Activated CD4-positive, alpha-beta T cell treated with anti-CD3 and anti-CD28 coated beads, Interleukin-2, Interleukin-4, amounts not matched to agents 100 ng/mL and 50 ng/mL, durations not matched to agents 16 hours and 8 hours (primary cell): ENCODE results near the gene HELLS.
"Not testable (repeated sequence)": the region's sequence is repeated elsewhere in the genome, so short reads cannot be mapped to it uniquely, and the experiment has no call there.

Experiments used
- DNase-seq: peaks from one replicate; pipeline ENCODE4 v3.0.0-alpha.2; 2020; ENCODE audit warnings: low spot score

The HELLS gene

DNA sequence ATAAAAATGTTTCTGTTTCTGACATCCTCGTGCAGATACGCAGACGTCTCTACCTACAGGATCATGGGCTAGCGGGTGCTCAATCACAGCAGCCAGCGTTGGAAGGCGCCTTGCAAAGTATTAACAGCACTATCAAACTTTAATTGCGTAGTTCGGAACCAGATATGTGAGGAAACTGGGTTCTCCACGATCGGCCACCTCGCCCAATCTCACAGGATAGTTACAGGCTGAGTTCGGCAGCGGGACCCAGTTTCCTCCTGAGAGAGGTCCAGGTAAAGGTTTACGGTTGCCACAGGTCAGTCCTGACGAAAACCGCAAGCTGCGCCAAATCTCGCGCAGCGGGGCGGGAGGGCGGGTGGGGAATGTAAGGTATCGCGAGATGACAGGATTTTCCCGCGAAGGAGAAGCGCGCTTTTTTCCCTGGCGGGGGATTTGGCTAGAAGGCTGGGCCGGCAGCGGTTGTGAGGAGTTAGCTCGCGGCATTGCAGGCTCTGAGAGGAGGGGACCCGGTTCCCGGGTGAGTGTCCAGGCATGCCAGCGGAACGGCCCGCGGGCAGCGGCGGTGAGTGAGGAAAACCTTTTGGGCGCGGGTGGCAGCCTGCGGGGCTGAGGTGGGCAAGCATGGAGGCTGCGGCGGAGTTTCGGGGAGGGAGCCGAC is at the start of gene HELLS:
TSS of gene HELLS (plus strand) at position 398 of the 658 bp plus-strand sequence. CDS start at position 532, 134 bp downstream.
- DNase-seq, result peak; percentile 89

DNA sequence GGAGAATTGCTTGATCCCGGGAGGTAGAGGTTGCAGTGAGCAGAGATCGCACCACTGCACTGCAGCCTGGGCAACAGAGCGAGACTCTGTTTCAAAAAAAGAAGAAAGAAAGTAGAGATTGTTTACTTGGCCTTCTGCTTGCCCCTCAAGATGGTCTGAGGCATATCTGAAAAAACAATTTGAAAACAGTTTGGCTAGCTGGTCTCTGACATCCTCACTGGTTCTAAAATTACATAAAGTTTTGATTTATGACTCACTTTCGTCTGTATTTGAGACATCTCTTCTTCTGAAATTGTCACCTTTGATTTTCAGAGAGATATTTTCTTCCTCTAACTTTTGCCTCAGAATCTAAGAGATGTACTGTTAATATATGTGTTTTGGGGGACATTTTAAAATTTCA is 49.6 kb upstream of the HELLS start:
- peak; percentile 55 for DNase-seq

DNA sequence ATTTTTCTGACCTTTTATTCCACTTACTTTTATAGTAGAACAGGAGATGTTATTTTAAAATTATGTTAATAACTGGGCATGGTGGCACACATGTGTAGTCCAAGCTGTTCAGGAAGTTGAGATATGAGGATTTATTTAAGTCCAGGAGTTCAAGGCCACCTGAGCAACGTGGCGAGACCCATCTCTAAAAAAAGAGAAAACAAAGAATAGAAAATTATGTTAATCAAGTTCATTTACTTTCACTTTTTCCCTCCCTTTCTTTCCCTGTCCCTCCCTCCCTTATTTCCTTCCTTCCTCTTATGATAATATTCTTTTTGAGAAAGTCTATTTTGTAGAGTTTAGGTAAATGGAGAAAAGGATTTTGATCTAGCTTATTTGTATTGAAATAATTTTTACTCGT is 48.9 kb upstream of the HELLS start:
- DNase-seq, result no peak

DNA sequence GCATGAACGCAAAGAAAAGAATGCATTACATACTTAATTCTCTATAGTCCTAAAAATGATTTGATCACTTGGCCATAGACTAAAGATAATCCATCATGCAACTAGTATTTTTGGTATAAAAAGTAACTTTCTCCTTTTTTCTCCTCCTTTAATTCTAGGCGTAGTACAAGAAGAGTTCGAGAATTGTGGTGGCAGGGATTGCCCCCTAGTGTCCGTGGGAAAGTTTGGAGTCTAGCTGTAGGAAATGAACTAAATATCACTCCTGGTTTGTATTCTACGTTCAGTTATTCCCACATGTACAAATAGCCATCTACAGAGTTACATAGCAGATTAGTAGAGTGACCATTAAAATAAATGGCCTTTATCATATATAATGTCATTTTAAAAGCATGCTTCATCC is 45.5 kb upstream of the HELLS start:
- DNase-seq, result no peak

DNA sequence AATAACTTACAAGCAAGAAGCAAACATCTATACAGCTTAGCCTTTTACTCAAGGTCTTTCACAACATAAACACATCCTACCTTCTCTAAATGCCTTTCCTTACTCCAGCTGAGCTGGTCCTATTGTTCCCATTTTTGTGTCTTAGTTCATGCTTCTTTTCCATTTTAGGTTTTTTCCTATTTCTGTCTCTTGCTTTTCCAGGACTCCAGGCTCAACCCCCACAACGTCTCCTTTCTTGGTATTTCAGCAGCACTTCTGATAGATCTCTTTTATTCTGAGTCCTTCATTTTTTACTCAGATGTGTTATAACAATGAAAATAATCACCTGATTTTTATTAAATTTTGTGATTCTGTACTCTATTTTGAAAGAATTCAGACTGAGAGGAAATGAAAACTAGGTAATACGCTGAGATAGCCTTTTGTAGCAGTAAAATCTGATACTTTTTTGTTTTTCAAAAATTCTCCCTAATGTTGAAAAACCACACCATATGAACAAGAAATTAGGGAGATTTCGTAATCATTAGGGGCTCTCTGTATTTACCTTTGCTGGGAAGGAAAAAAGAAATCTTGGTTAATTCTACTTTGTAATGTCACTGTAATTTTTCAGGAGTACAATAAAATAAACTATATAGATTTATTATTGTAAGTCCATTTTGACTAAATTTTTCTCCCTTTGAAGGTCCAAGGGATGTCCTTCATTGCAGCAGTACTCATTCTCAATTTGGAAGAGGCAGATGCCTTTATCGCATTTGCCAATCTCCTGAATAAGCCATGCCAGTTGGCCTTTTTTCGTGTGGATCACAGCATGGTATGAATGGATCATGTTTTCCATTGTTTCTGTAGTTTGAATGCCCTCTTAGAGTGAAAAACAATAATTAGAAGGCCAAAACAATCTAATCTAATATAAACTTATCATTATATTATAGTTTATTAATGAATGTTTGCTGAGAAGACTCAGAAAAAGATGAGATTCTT is 24.0 kb upstream of the HELLS start:
- no peak for DNase-seq

DNA sequence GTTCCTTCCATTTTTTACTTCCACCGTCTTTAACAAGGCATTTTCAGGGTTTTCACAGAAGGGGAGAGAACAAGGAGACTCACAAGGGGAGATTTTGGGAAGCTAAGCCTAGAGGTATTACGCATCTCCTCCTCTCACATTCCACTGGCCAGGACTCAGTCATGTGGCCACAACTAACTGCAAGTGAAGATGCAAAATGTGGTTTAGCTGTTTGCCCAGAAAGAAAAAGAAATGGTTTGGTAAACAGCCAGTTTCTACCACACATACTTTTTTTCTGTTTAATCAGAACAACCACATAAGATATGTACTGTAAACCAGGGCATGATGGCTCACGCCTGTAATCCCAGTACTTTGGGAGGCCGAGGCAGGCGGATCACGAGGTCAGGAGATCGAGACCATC is 21.4 kb upstream of the HELLS start:
- DNase-seq, result no peak

DNA sequence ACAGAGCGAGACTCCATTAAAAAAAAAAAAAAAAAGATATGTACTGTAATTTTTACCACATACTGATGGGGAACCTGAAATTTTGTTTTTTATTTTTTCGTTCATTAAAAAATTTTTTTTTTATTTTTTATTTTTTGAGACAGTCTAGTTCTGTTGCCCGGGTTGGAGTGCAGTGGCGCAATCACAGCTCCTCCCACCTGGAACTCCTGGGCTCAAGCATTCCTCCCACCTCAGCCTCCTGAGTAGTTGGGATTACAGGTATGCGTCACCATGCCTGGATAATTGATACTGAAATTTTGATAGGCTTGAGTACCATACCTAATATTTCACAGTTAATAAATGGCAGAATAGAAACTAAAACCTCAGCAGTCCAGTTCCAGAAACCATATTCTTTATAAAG is 20.9 kb upstream of the HELLS start:
- no peak for DNase-seq

DNA sequence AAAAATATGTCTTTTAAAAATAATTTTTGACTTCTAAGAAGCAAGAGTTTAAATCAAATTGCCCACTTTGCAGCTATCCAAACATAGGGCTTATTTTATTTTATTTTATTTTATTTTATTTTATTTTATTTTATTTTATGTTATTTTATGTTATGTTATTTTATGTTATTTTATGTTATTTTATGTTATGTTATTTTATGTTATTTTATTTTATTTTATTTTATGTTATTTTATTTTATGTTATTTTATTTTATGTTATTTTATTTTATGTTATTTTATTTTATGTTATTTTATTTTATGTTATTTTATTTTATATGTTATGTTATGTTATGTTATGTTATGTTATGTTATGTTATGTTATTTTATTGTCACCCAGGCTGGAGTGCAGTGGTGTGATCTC is 14.0 kb upstream of the HELLS start:
- DNase-seq, result not testable (repeated sequence)

DNA sequence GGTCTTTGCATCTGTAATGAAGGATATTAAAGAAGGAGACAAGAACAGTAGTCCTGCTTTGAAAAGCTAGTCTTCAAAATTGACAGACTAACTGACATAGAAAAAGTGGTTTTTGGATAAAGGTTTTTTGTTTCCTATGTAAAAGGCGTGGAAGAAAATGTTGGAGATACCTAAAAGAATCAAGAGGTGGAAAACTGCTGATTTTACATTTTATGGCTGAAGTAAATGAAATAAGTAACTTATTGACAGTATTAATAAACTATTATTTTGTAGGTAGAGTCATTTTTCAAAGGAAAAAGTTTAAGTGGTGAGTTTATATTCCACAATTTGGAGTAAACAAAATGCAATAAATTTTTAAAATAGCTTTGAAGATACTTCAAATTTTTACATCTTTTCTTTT is 12.6 kb upstream of the HELLS start:
- DNase-seq, result no peak

DNA sequence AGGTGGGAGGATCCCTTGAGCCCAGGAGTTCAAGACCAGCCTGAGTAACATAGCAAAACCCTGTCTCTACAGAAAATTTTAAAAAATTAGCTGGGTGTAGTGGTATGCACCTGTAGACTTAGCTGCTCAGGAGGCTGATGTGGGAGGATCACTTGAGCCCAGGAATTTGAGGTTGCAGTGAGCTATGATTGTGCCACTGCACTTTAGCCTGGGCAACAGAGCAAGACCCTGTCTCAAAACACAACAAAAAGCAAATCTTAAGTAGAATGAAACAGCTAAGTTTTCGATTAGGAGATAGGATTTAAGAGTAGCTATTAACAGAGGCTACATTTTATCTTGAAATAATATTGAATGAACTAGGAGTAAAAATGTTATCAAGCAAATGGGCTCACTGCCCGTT is 3.3 kb upstream of the HELLS start:
- not testable (repeated sequence) for DNase-seq

DNA sequence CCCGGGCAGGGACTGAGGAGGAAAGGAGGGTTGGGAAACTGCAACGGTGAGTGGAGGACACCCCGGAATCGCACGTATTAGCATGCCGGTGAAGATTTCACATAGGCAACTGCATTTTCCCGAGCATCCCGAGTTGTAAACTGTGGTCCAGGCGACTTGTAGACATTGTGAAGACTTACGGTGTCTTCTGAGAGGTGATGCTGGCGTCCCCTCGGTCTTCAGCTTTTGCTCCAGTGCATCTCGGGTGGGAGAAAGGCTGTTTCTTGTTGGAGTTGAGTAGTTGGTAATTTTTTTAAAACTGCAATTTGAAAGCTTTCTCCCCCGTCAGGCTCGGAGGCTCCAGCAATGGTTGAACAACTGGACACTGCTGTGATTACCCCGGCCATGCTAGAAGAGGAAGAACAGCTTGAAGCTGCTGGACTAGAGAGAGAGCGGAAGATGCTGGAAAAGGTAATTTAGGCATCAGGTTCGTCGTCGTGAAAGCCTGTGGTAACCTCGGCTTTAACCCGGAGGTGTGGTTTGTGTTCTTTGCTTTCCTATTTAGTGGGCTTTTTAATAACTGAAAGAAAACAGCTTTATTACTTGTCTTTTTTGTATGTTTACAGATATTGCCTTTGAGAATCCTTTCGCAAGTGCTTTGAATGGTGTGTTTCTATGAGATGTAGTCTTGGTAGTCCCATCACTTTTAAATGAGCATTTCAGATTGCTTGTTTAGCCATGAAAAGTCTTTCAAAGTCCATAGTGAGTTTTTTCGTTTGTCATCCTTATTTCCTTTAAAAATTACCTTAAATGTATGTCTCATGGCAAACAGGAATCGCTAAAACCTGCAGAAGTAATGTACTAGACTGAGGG is 687 bp downstream of the HELLS start:
- peak; percentile 19 for DNase-seq

DNA sequence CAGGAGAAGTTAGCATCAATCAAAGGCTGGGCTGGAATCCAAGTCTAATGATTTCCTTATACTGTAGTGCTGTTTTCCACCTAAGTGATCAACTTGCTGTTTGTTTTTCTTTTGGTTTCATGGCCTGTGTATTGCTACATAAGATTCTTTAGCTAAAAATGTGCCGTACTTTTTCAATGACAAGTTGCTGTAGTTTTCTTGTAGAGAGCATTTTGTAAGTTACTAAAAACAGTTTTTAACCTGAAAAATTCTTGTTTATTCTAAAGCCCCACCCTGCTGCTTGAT is 1.3 kb downstream of the HELLS start:
- DNase-seq, result no peak

DNA sequence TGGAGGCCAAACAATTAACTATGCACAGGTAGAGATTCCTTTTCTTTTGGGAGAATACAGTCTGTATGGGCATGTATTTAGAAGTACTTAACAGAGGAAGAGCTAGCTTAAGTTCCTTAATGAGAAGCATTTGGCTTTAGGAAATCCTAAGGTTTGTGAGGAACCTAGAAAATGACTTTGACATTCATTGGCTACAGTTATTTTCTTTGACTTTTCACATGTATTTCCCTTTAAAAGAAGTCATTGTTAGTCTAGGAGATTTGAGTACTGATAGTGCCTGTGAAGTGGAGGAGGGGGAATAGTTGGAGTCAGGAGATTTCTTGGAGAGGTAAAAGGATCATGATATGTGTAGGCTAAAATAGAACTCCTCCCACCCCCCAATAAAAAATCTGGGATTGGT is 3.6 kb downstream of the HELLS start:
- DNase-seq, result no peak

DNA sequence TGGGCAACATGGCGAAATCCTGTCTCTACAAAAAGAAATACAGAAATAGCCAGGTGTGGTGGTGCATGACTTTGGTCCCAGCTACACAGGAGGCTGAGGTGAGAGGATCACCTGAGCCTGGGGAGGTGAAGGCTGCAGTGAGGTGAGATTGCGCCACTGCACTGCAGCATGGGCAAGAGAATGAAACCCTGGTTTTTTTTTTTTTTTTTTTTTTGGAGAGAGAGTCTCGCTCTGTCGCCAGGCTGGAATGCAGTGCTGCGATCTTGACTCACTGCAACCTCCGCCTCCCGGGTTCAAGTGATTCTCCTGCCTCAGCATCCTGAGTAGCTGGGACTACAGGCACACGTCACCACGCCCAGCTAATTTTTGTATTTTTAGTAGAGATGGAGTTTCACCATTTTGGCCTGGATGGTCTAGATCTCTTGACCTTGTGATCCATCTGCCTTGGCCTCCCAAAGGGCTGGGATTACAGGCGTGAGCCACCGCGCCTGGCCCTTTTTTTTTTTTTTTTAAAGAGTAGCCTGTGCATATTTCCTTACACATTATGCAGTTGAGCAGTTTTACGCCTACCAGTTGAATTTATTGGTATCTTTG is 22.2 kb downstream of the HELLS start:
- DNase-seq, result not testable (repeated sequence)

DNA sequence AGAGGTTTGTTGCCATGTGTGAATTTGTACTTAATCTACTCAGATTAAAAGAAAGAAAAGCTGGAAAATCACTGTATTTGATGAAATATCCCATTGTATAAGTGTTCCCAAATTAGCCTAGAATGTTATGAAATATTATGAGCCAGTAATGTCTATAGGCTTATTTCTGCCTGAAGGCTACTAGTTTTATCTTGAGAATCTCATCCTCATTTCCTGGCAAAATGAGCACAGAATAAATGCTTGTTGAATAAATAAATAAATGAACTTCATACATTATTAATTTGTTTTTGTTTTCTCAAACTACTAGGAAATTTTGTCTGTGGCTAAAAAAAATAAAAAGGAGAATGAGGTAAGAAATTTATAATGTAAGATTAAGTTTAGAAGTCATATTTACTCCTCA is 25.5 kb downstream of the HELLS start:
- no peak for DNase-seq

DNA sequence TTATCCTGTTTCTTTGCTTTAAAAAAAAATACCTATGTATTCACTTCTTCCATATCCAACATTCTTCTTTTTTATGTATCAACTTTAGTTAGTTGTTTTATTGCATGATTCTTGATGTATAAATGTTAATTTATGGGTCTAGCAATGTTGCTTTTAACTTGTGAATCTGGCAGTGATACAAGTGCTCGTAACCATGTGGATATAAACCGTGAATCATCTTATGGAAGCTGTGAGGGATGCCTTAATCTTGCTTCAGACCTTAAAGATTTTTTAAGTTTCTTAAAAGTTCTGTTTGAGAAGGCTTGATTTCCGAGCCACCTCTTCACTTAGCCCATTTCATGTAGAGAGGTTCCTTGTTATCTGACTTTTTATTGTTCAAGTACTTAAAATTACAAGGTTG is 25.9 kb downstream of the HELLS start:
- no peak for DNase-seq

DNA sequence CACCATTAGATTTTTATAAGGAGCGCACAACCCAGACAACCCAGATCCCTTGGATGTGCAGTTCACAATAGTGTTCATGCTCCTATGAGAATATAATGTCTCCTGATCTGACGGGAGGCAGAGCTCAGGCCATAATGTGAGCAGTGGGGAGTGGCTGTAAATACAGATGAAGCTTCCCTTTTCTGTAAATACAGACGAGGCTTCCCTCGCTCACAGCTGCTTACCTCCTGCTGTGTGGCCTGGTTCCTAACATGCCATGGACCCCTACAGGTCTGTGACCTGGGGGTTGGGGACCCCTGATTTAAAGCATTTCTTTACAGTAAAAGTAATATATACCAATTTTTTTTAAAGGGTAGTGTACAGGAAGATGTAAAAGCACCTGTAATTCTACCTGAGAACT is 33.2 kb downstream of the HELLS start:
- DNase-seq, result no peak

DNA sequence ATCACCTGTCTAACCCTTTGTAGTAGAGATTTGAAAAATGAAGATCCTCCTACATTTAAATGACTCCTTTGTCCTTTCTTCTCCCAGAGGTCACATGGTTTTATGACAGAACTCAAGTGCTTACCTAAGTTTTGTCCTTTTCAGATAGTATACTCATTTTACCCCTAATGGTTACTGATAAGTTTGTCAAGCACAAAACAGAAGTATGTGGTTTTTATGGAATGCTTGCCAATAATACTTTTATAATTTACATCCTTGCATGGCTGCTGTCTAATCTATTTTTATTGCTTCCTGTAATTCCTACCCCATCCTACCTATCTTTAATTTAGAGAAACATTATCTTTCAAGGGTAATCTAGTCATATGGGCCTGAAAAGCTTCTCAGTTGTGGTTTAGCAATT is 37.5 kb downstream of the HELLS start:
- DNase-seq, result no peak

DNA sequence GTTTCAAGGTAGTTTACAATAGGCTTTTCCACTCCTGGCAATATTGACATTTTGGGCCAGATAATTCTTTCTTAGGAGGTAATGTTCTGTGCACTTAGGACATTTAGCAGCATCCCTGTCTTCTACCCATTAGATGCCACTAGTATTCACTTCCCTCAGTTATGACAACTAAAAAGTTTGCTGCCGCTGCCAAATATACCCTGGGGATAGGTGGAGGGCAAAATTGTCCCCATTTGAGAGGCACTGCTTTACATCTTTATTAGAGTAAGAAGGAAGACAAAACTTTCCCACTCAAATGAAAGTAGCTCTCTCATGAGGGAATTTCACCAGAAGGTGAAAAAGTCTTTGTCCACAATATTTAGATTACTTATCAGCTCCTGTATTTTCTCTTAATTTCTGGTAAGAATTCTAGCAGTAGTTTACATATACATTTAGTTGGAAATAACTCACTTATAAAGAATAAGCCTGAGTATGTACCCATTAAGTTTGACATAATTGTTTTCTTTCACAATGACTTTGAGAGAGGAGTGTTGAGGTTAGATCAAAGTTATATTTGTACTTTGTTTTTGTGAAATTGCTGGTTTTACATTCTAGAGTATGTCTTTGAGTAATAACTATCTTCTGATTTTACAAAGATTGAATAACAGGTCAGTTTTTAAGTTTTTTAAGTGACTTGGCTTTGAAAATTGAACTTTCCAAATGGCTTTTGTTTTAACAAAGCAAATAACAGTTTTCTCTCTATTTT is 46.0 kb downstream of the HELLS start:
- peak; percentile 73 for DNase-seq

DNA sequence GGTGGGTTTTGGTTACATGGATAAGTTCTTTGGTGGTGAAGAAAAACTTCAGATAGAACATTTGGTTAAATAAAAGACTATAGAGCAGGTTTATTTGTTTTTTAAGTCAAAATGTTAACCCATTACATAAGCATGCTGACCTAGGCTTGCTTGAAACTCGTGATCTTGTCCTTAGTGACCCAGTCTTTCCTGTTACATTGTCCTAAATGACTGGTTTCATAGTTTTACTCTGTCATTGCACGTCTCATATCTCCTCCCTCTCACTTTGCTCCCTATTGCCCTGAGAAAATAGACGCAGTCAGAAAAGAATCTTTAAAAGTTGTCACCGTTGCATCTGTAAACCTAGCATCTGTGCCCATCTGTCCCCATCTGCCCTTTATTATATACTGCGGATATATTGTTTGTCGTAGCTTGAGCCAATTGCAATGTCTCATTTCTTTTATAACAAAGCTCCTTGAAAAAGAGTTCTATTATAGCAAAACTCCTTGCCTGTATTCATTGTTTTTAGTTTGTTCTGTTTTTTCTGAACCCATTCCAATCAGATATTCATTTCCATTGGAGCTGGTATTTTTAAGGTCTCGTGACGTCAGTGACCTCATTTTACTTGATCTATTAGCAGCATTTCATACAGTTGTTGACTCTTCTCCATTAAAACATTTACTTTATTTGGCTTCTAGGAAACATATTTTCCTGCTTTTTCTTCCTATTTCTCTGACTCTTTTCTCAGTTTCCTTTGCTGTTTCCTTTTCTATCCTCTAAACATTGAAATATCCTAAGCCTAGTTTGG is 57.3 kb downstream of the HELLS start:
- peak; percentile 22 for DNase-seq

DNA sequence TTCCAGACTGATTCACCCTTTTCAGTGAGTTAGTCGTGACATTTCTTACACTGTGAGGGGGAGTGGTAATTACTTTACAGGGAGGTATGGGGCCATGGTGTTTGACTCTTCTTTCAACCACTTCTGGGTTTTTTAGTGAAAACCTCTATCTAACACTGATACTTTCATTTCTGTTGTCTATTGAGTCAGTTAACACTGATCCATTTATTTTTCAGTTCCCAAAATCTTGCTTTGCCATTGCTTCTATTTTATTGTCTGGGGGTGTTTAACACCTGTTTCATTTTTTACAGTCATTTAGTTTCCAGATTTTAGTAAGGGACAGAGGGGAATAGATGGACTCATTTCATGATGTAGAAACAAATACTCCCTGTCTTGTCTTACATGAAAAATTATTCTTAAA is 61.5 kb downstream of the HELLS start:
- peak; percentile 50 for DNase-seq
